ENCODE data around the gene SBF1. TPM values are rescaled to one million over a fixed set of nuclear protein-coding genes. Genes with fewer than 3 reads are reported as not detected.

The SBF1 gene
- total and polyA plus RNA-seq, 2 of the 13 experiments (the other 11 are each of a cell fraction or from before 2014, with no cell fraction given), result 31.7 to 40.9 TPM

- TF ChIP-seq TRAFD1 (CRISPR knock-in tag; IDR thresholded peaks at IDR 0.05; ENCODE audit: borderline replicate concordance) (no peak; the same call in 1 of the 2 replicates), ZC3H13 (CRISPR knock-in tag; IDR thresholded peaks at IDR 0.05) (no peak; the same call in 1 of the 2 replicates), ZSCAN21 (CRISPR knock-in tag; IDR thresholded peaks at IDR 0.05; ENCODE audit: borderline replicate concordance) (0 out of 2 replicates have a peak, but pooled peaks have one; percentile 70), TBX2 (CRISPR knock-in tag; IDR thresholded peaks at IDR 0.05; ENCODE audit: borderline replicate concordance) (peak; percentile 84), ZSCAN22 (CRISPR knock-in tag; IDR thresholded peaks at IDR 0.05) (no peak; the same call in 1 of the 2 replicates), FOSL1 (CRISPR knock-in tag; IDR thresholded peaks at IDR 0.05; ENCODE audit: borderline replicate concordance) (no peak), ZNF672 (CRISPR knock-in tag; IDR thresholded peaks at IDR 0.05) (no peak), ARNT (IDR thresholded peaks at IDR 0.05) (no peak), ZNF598 (CRISPR knock-in tag; IDR thresholded peaks at IDR 0.05; ENCODE audit: borderline replicate concordance) (no peak), PLSCR1 (CRISPR knock-in tag; IDR thresholded peaks at IDR 0.05; ENCODE audit: borderline replicate concordance) (no peak), ZNF362 (CRISPR knock-in tag; IDR thresholded peaks at IDR 0.05; ENCODE audit: borderline replicate concordance) (peak; percentile 42; the same call in 1 of the 2 replicates), ZNF121 (CRISPR knock-in tag; IDR thresholded peaks at IDR 0.05) (peak; percentile 56; the same call in 1 of the 2 replicates), HNRNPK (IDR thresholded peaks at IDR 0.05; ENCODE audit: low read depth, low read length, poor library complexity, severe bottlenecking) (no peak), PAF1 (CRISPR knock-in tag; IDR thresholded peaks at IDR 0.05) (0 out of 2 replicates have a peak, but pooled peaks have one; percentile 32), POGZ (CRISPR knock-in tag; IDR thresholded peaks at IDR 0.05) (peak; percentile 29; the same call in 1 of the 2 replicates), PRDM15 (CRISPR knock-in tag; IDR thresholded peaks at IDR 0.05) (no peak), POLR2G (IDR thresholded peaks at IDR 0.05; ENCODE audit: low read depth, low read length) (peak; percentile 52; the same call in 1 of the 2 replicates), HIVEP1 (CRISPR knock-in tag; IDR thresholded peaks at IDR 0.05) (peak; percentile 89), ZBTB7A (CRISPR knock-in tag; IDR thresholded peaks at IDR 0.05) (peak; percentile 87; the same call in 1 of the 2 replicates)
Observed at GRCh38 chr22:50396751-50397370, 78.0 kb downstream of the SBF1 start (continued).

Data from HepG2 (cell line).